ENCODE measurements around the gene SLC17A2.

Gene SLC17A2

DNA sequence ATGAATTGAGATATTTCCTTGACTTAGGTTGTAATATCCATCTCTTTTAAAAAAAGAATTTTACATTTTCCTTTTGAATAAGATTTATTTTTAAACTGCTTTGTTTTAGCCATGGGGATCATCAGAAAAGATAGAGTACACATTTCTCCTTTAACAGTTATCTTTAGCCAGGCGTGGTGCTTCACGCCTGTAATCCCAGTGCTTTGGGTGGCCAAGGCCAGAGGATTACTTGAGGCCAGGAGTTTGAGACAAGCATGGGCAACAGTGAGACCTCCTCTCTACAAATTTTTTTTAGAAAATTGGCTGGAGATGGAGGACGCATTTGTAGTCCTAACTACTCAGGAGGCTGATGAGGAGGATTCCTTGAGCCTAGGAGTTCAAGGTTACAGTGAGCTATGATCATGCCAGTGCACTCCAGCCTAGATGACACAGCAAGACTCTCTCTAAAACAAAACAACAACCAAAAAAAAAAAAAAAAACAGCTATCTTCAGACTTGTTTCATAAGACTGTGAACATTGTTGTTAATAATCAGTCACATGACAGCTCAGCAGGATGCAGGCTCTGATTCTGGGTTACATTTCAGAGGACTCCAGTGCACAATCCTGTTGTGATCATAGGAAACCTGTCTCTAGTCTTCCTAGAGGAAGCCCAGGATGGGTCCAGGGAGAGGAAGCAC is 54.4 kb downstream of the SLC17A2 start:
- no peak overlapping the region for H3K4me3 ChIP-seq (ENCODE audit: low read depth, low read length)
- H3K36me3 ChIP-seq (ENCODE audit: control insufficient read depth in 2 of 2, insufficient read depth in 1 of 2, low read length in 2 of 2) = no peaks in the 10 kb centered on the region
- no peaks in the 10 kb centered on the region; the same call in 1 of the 2 replicates for H3K4me1 ChIP-seq (ENCODE audit: control insufficient read depth, insufficient read depth, low read length)
- ChIA-PET CTCF (interaction anchor here (1.1 kb wide), 1 partner anchor 127 kb away, joined by 4 read pairs; no protein-coding TSS in a partner anchor), POLR2A (interaction anchor here (0.6 kb wide), 1 partner anchor 132 kb away, joined by 3 read pairs; no protein-coding TSS in a partner anchor)
- no peaks in the 10 kb centered on the region for H3K9me3 ChIP-seq (ENCODE audit: control insufficient read depth, insufficient read depth, low read depth, low read length)
- no peak overlapping the region for H3K27ac ChIP-seq (ENCODE audit: extremely low read depth, low read depth, low read length)
- no peak for TF ChIP-seq ZNF223 (tag by site-specific recombination; IDR thresholded peaks at IDR 0.05)
- TF ChIP-seq, protein P1, sequence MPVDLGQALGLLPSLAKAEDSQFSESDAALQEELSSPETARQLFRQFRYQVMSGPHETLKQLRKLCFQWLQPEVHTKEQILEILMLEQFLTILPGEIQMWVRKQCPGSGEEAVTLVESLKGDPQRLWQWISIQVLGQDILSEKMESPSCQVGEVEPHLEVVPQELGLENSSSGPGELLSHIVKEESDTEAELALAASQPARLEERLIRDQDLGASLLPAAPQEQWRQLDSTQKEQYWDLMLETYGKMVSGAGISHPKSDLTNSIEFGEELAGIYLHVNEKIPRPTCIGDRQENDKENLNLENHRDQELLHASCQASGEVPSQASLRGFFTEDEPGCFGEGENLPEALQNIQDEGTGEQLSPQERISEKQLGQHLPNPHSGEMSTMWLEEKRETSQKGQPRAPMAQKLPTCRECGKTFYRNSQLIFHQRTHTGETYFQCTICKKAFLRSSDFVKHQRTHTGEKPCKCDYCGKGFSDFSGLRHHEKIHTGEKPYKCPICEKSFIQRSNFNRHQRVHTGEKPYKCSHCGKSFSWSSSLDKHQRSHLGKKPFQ (tag by site-specific recombination; IDR thresholded peaks at IDR 0.05) = no peak
- no peak for TF ChIP-seq ZNF624 (tag by site-specific recombination; IDR thresholded peaks at IDR 0.05)
- TF ChIP-seq MYNN (tag by site-specific recombination; IDR thresholded peaks at IDR 0.05; ENCODE audit: borderline replicate concordance) = no peak
- TF ChIP-seq ZBTB7A (tag by site-specific recombination; IDR thresholded peaks at IDR 0.05; ENCODE audit: low read depth) = no peak
- TF ChIP-seq ZNF707 (tag by site-specific recombination; IDR thresholded peaks at IDR 0.05) = no peak
- TF ChIP-seq ZNF747 (tag by site-specific recombination; IDR thresholded peaks at IDR 0.05) = no peak
- TF ChIP-seq, protein P2, sequence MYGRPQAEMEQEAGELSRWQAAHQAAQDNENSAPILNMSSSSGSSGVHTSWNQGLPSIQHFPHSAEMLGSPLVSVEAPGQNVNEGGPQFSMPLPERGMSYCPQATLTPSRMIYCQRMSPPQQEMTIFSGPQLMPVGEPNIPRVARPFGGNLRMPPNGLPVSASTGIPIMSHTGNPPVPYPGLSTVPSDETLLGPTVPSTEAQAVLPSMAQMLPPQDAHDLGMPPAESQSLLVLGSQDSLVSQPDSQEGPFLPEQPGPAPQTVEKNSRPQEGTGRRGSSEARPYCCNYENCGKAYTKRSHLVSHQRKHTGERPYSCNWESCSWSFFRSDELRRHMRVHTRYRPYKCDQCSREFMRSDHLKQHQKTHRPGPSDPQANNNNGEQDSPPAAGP (tag by site-specific recombination; IDR thresholded peaks at IDR 0.05) = no peak
- no peak for TF ChIP-seq ZNF416 (tag by site-specific recombination; IDR thresholded peaks at IDR 0.05)
- TF ChIP-seq ZNF76 (tag by site-specific recombination; IDR thresholded peaks at IDR 0.05; ENCODE audit: borderline replicate concordance, low read depth) = no peak
- TF ChIP-seq, protein P3, sequence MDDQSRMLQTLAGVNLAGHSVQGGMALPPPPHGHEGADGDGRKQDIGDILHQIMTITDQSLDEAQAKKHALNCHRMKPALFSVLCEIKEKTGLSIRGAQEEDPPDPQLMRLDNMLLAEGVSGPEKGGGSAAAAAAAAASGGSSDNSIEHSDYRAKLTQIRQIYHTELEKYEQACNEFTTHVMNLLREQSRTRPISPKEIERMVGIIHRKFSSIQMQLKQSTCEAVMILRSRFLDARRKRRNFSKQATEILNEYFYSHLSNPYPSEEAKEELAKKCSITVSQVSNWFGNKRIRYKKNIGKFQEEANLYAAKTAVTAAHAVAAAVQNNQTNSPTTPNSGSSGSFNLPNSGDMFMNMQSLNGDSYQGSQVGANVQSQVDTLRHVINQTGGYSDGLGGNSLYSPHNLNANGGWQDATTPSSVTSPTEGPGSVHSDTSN (CRISPR knock-in tag; IDR thresholded peaks at IDR 0.05) = no peak
- no peak for TF ChIP-seq ZFP69B (tag by site-specific recombination; IDR thresholded peaks at IDR 0.05)
- no peak for TF ChIP-seq ZNF169 (tag by site-specific recombination; IDR thresholded peaks at IDR 0.05)
- no peak for TF ChIP-seq YY2 (tag by site-specific recombination; IDR thresholded peaks at IDR 0.05)
- TF ChIP-seq ZNF529 (tag by site-specific recombination; IDR thresholded peaks at IDR 0.05; ENCODE audit: insufficient replicate concordance) = no peak
- TF ChIP-seq ZNF777 (tag by site-specific recombination; IDR thresholded peaks at IDR 0.05; ENCODE audit: borderline replicate concordance) = no peak
- TF ChIP-seq, protein P4, sequence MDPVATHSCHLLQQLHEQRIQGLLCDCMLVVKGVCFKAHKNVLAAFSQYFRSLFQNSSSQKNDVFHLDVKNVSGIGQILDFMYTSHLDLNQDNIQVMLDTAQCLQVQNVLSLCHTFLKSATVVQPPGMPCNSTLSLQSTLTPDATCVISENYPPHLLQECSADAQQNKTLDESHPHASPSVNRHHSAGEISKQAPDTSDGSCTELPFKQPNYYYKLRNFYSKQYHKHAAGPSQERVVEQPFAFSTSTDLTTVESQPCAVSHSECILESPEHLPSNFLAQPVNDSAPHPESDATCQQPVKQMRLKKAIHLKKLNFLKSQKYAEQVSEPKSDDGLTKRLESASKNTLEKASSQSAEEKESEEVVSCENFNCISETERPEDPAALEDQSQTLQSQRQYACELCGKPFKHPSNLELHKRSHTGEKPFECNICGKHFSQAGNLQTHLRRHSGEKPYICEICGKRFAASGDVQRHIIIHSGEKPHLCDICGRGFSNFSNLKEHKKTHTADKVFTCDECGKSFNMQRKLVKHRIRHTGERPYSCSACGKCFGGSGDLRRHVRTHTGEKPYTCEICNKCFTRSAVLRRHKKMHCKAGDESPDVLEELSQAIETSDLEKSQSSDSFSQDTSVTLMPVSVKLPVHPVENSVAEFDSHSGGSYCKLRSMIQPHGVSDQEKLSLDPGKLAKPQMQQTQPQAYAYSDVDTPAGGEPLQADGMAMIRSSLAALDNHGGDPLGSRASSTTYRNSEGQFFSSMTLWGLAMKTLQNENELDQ (tag by site-specific recombination; IDR thresholded peaks at IDR 0.05; ENCODE audit: low read depth) = no peak

DNA sequence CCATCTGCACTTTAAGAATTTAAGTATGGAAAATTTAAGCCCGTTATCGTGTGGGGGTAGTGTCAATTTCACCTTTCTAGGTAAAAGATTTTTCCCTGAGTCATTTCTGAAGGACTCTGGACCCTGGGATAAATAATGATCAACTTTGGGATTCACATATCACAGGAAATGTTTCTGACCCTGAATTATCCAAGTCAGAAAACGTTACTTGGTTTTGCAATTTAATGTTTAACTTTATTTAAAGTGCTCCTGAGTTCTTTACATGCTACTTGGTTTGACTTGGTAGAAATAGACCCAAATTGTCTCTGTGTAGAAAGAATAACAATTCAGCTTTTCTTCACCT is 55.0 kb downstream of the SLC17A2 start:
- H3K27ac ChIP-seq (ENCODE audit: extremely low read depth, low read depth, low read length) = no peak overlapping the region
- TF ChIP-seq ZNF223 (tag by site-specific recombination; IDR thresholded peaks at IDR 0.05) (no peak), KLF7 (tag by site-specific recombination; IDR thresholded peaks at IDR 0.05; ENCODE audit: borderline replicate concordance) (no peak), ZFP37 (tag by site-specific recombination; IDR thresholded peaks at IDR 0.05) (no peak), ZNF664 (tag by site-specific recombination; IDR thresholded peaks at IDR 0.05) (no peak), ZNF747 (tag by site-specific recombination; IDR thresholded peaks at IDR 0.05) (no peak), BCL11A (tag by site-specific recombination; IDR thresholded peaks at IDR 0.05; ENCODE audit: low read depth) (no peak), ZNF211 (tag by site-specific recombination; IDR thresholded peaks at IDR 0.05; ENCODE audit: low read depth) (no peak), GLIS1 (tag by site-specific recombination; IDR thresholded peaks at IDR 0.05) (no peak), ZNF529 (tag by site-specific recombination; IDR thresholded peaks at IDR 0.05; ENCODE audit: insufficient replicate concordance) (no peak)
- TF ChIP-seq, protein P1 (tag by site-specific recombination; IDR thresholded peaks at IDR 0.05) = no peak
- H3K4me1 ChIP-seq (ENCODE audit: control insufficient read depth, insufficient read depth, low read length) = no peaks in the 10 kb centered on the region; the same call in 1 of the 2 replicates
- no peaks in the 10 kb centered on the region for H3K9me3 ChIP-seq (ENCODE audit: control insufficient read depth, insufficient read depth, low read depth, low read length)
- H3K4me3 ChIP-seq (ENCODE audit: low read depth, low read length) = no peak overlapping the region
- H3K36me3 ChIP-seq (ENCODE audit: control insufficient read depth in 2 of 2, insufficient read depth in 1 of 2, low read length in 2 of 2) = no peaks in the 10 kb centered on the region
- CTCF ChIA-PET = no interaction called here
- POLR2A ChIA-PET = no interaction called here
